ENCODE data around the gene PRKCA.

Gene PRKCA

DNA sequence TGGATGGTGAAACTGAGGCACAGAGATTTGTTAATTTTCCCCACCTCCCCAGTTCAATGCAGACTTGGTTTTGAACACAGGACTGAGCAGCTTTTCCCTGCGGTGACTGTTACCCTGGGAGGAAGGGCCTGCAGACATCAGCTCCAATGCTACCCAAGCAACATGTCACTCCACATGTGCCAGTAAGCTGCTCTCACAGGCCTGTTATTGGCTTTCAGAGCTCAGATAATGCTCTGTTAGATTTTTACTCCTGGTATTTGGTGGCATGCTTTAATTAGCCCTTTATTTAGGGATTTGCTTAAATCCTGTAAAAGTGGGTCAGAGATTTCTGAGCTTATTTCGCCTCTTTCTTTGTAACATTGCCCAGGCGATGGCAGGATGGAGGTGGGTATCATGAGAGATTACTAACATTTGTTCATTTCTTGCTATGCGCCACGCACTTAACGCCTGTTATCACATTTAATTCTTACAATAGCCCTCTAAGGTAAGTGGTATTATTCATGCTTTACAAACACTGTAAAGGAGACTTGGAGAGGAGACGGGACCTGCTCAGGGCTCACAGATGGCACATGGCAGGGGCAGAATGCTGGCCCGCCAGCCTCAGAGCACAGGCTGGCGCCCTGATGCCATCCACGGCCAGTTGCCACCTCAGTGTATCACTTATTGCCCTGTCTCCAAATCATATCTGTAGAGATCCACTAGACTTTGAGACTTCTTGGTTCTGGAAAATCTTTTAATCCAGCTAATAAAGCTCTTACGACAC, 448.5 kb downstream of the PRKCA start:
- no peak for FAIRE-seq
- DNase-seq (ENCODE audit: insufficient read length): no peak
- TF ChIP-seq POLR2A (IDR thresholded peaks at IDR 0.05; ENCODE audit: low read depth, low read length): no peak
- TF ChIP-seq POLR2AphosphoS5 (IDR thresholded peaks at IDR 0.05; ENCODE audit: low read depth, low read length): no peak
- no peak for TF ChIP-seq TAF1 (IDR thresholded peaks at IDR 0.05; ENCODE audit: borderline replicate concordance, low read depth, low read length)

DNA sequence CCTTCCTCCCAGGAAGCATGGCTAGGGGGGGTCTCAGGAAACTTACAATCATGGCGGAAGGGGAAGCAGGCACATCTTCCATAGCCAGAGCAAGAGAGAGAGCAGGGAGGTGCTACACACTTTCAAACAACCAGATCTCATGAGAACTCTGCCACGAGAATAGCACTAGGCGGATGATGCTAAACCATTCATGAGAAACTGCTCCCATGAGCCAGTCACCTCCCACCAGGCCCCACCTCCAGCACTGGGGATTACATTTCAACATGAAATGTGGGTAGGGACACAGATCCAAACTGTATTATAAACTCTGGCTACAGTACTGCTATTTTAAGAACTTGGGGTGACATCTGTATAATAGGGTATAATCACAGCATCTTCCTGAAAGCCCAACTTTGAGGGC, 449.4 kb downstream of the PRKCA start:
- no peak for DNase-seq (ENCODE audit: insufficient read length)
- TF ChIP-seq TAF1 (IDR thresholded peaks at IDR 0.05; ENCODE audit: borderline replicate concordance, low read depth, low read length): no peak
- no peak for TF ChIP-seq POLR2AphosphoS5 (IDR thresholded peaks at IDR 0.05; ENCODE audit: low read depth, low read length)
- TF ChIP-seq POLR2A (IDR thresholded peaks at IDR 0.05; ENCODE audit: low read depth, low read length): no peak
- FAIRE-seq: no peak

DNA sequence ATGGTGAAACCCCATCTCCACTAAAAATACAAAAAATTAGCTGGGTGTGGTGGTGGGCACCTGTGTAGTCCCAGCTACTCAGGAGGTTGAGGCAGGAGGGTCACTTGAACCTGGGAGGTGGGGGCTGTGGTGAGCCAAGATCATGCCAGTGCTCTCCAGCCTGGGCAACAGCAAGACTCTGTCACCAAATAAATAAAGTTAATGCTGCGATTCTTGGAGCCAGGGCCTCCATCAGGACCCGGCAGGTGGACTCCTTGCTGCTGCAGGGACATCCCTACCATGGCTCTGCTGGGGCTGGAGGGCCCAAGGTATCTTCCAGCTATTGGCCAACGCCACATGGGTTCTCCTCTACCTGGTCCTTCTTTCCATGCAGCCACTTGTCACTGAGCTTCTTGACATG, 450.0 kb downstream of the PRKCA start:
- FAIRE-seq (no peak), DNase-seq (ENCODE audit: insufficient read length) (no peak)
- TF ChIP-seq TAF1 (IDR thresholded peaks at IDR 0.05; ENCODE audit: borderline replicate concordance, low read depth, low read length) (no peak), POLR2A (IDR thresholded peaks at IDR 0.05; ENCODE audit: low read depth, low read length) (no peak), POLR2AphosphoS5 (IDR thresholded peaks at IDR 0.05; ENCODE audit: low read depth, low read length) (no peak)

DNA sequence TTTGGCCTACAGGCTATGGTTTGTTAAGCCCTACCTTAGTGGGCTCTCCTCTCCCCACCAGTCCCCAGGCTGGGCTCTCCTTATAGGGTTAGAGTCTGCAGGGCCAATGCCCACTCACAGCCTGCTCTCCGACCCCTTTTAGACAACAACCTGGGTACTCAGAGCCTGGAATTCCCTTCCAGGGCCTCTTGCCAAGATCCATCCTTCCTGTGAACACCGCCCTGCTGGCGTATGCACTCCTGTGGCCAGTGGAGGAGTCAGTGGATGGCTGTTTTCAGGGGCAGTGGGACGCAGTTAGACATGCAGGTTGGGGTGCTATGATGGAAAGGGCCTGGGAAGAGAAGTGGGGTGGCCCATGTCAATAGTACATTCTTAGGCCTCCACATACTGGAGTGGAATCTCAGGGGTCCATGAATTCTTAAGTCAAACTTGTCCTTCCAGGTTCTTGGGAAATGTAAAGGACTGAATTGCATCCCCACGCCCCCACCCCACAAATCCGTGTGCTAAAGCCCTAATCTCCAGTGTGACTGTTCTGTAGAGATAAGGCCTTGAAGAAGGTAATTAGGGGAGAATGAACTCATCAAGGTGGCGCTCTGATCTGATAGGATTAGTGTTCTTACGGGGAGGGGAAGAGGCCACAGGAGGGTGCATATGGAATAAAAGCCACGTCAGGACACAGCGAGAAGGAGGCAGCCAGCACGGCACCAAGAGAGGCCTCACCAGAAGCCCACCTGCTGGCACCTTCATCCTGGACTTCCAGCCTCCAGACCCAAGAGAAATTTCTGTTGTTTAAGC, 450.9 kb downstream of the PRKCA start:
- no peak for FAIRE-seq

DNA sequence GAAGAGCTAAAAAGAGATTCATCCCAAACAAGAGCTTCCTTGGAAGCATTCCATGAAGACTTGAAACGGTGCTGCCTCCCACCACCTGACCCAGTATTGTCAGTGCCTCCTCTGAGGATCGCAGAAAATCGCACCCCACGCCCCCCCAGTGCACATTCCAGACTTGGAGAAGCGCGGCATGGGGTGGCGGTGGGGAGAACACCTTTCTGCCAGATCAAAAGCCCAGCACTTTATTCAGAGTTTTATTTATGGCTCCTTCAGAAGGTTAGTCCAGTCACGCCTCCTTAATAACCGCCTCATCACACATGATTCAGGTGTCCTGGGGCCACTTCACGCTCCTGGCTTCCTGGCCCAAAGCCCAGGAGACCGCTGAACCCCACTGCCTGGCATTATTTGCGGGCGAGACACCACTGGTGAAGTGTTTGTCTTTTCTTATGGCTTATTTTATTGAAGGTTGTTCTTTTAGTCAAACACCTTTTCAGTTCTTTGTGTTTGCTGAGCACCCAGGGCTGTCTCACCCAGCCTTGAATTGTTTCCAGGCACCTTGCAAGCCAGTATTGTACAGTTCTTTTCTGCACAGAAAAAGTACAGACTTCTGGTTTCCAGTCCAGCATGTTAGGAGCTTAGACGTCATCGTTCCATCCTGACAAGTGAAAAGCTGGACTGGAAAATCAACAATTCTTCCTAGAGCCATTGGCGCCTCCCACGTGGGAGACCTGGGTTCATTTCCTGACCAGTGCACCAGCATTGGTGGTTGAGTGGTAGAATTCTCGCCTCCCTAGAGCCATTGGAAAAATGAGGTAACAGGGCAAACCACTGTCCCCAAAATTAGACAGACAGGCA, 452.9 kb downstream of the PRKCA start:
- FAIRE-seq (no peak), DNase-seq (ENCODE audit: insufficient read length) (no peak)
- TF ChIP-seq POLR2AphosphoS5 (IDR thresholded peaks at IDR 0.05; ENCODE audit: low read depth, low read length): no peak

More for the DNA sequence above, 450.9 kb downstream of the PRKCA start:
- DNase-seq (ENCODE audit: insufficient read length): no peak
- no peak for TF ChIP-seq POLR2A (IDR thresholded peaks at IDR 0.05; ENCODE audit: low read depth, low read length)
- TF ChIP-seq TAF1 (IDR thresholded peaks at IDR 0.05; ENCODE audit: borderline replicate concordance, low read depth, low read length): no peak
- no peak for TF ChIP-seq POLR2AphosphoS5 (IDR thresholded peaks at IDR 0.05; ENCODE audit: low read depth, low read length)

DNA sequence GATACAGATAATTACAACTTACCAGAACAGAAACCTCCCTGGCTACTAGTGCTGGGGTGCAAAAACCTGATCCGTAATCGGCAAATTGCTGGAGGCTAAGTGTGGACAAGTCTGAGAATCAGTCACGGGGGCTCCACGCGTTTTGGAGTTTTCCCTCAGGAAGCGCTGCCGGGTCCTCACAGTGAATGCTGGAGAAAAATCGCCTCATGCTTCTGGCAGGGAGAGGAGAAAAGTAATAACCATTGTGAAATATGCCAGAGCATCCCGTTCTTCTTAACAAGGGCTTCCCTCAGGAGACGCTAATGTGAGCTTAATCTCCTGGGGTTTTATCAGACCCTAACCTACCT, 453.5 kb downstream of the PRKCA start:
- no peak for FAIRE-seq
- TF ChIP-seq TAF1 (IDR thresholded peaks at IDR 0.05; ENCODE audit: borderline replicate concordance, low read depth, low read length): no peak
- no peak for TF ChIP-seq POLR2AphosphoS5 (IDR thresholded peaks at IDR 0.05; ENCODE audit: low read depth, low read length)
- no peak for TF ChIP-seq POLR2A (IDR thresholded peaks at IDR 0.05; ENCODE audit: low read depth, low read length)

DNA sequence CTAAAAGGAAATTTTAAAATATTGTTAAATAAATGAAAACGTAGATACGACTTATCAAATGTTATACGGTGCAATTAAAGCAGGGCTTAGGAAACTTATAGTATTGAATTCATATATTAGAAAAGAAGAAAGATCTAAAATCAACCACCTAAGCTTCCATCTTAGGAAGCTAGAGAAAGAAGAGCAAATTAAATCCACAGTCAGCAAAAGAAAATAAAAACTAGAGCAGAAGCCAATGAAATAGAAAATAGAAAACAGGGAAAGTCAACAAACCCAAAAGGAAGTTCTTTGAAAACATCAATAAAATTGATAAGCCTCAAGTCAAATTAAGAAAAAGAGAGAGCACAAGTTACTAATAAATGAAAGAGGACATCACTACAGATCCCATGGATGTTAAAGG, 457.9 kb downstream of the PRKCA start:
- FAIRE-seq (no peak), DNase-seq (ENCODE audit: insufficient read length) (no peak)
- TF ChIP-seq POLR2A (IDR thresholded peaks at IDR 0.05; ENCODE audit: low read depth, low read length) (no peak), POLR2AphosphoS5 (IDR thresholded peaks at IDR 0.05; ENCODE audit: low read depth, low read length) (no peak), TAF1 (IDR thresholded peaks at IDR 0.05; ENCODE audit: borderline replicate concordance, low read depth, low read length) (no peak)

More for the DNA sequence above, 453.5 kb downstream of the PRKCA start:
- DNase-seq (ENCODE audit: insufficient read length): no peak

DNA sequence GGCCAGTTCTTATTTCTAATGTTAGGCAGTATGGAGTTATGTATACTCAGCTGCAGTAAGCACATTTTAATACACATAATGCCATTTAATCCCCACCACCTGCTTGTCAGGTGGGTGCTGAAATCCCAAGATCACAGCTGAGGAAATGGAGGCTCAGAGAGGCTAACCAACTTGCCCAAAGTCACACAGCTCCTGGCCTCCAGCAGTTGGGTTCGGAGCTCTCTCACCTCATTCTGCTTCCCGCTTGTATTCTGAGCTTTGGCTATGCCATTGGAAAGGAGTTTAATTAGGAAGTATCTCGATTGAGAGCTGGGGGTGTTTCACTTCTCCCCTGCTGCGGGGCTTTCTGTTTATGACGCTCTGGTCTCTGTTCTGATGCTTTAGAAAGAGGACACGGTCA, 459.9 kb downstream of the PRKCA start:
- DNase-seq (ENCODE audit: insufficient read length) (no peak), FAIRE-seq (no peak)
- TF ChIP-seq POLR2A (IDR thresholded peaks at IDR 0.05; ENCODE audit: low read depth, low read length) (no peak), TAF1 (IDR thresholded peaks at IDR 0.05; ENCODE audit: borderline replicate concordance, low read depth, low read length) (no peak), POLR2AphosphoS5 (IDR thresholded peaks at IDR 0.05; ENCODE audit: low read depth, low read length) (no peak)

DNA sequence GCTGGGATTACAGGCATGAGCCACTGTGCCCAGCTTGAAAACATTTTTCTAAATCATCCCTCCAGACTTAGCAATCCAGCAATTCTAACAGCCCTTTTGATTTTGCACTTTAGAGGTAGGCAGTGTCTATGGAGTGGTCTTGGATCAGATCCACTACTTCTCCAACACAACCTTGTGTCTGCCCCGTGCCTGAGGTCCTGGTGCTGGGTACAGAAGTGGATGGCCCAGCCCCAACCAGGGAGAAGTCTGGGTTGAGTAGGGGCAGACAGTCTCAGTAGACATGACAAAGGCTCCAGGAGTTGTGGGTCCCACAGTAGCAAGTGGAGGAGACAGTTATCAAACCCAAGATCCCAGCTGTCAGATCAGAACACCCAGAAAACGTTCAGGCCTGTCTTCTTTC, 460.6 kb downstream of the PRKCA start:
- DNase-seq (ENCODE audit: insufficient read length): no peak
- FAIRE-seq: no peak
- TF ChIP-seq TAF1 (IDR thresholded peaks at IDR 0.05; ENCODE audit: borderline replicate concordance, low read depth, low read length) (no peak), POLR2A (IDR thresholded peaks at IDR 0.05; ENCODE audit: low read depth, low read length) (no peak), POLR2AphosphoS5 (IDR thresholded peaks at IDR 0.05; ENCODE audit: low read depth, low read length) (no peak)

DNA sequence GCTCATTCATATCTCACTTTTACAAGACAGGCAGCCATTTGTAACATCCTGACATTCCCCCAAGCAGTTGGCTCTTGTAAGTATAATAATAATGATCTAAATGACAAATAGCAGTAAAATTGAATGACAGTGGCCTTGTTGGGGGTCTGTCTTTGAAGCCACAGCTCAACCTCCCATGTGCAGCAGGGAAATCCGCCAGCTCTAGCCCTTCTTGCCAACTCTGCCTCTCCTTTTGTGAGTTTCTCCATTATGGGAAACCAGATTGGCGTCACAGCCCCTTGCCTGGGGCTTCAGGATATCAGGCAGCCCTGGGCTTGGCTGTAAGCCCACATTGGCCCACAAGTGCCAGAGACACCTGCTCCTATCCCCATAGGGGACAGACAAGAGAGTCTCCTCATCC, 462.1 kb downstream of the PRKCA start:
- TF ChIP-seq POLR2AphosphoS5 (IDR thresholded peaks at IDR 0.05; ENCODE audit: low read depth, low read length) (no peak), TAF1 (IDR thresholded peaks at IDR 0.05; ENCODE audit: borderline replicate concordance, low read depth, low read length) (no peak), POLR2A (IDR thresholded peaks at IDR 0.05; ENCODE audit: low read depth, low read length) (no peak)
- DNase-seq (ENCODE audit: insufficient read length) (no peak), FAIRE-seq (no peak)

DNA sequence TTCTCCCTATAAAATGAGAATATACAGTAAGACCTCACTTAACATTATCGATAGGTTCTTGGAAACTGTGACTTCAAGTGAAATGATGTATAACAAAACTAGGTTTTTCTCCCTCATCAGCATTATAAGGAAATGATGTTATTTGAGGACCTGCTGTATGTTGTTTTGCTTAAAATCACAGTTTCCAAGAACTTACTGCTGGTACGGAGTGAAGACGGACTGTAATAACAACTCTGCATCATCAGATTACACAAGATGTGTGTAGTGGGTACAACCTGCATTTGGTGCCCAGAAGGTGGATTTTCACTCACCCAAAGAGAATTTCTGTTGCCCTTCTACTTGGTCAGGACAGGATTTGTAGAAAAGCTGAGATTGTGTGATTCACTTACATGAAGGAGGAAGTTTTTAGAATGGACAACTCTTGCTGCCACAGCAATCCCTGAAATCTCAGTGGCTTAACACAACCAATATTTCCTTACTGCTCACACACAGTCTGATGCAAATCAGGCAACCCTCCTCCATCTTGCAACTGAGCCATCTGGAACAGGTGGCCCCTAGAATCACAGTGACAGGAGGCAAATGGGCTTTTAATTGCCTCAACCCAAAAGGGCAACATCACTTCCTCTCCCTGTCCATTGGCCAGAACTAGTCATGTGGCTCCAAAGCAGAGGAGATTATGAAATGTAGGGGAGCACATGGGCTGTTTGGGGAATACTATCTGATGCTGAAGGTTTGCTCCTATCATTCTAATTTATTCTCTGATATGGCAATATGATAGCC, 464.9 kb downstream of the PRKCA start:
- DNase-seq (ENCODE audit: insufficient read length): no peak
- no peak for FAIRE-seq
- TF ChIP-seq POLR2AphosphoS5 (IDR thresholded peaks at IDR 0.05; ENCODE audit: low read depth, low read length): no peak
- TF ChIP-seq POLR2A (IDR thresholded peaks at IDR 0.05; ENCODE audit: low read depth, low read length): no peak
- TF ChIP-seq TAF1 (IDR thresholded peaks at IDR 0.05; ENCODE audit: borderline replicate concordance, low read depth, low read length): no peak
